ENCODE results near the gene CNOT4. TPM values are rescaled to one million over a fixed set of nuclear protein-coding genes. Genes with fewer than 3 reads are reported as not detected.

CNOT4 gene
- total RNA-seq, 3 donors from 2014 or later (not counting 1 experiment from before 2014, with no cell fraction given), result 40.6 to 47.1 (median 40.7) TPM

- ATAC-seq, result no peak
- Mint-ChIP-seq H3K27me3 (ENCODE audit: low read depth in 2 of 2) (no peaks in the 10 kb centered on the region), H3K4me1 (peaks cover 0 to 4% of the 10 kb centered on the region in 2 donors), H3K4me3 (no peak overlapping the region), H3K27ac (no peak overlapping the region), H3K36me3 (no peaks in the 10 kb centered on the region), H3K9me3 (no peaks in the 10 kb centered on the region)
- TF ChIP-seq CTCF (IDR thresholded peaks at IDR 0.05), result no peak
- DNase-seq, result no peak
- no peak overlapping the region for H3K27ac ChIP-seq (ENCODE audit: low read length)
- no peak overlapping the region for H3K4me3 ChIP-seq (ENCODE audit: low read length)
- H3K27me3 ChIP-seq (ENCODE audit: control insufficient read depth, insufficient read depth, low read length), result no peaks in the 10 kb centered on the region
- H3K9me3 ChIP-seq (ENCODE audit: control insufficient read depth, insufficient read depth, low read length), result no peaks in the 10 kb centered on the region
- WGBS (ENCODE audit: insufficient coverage), result 98% methylated on average over 4 of the region's 5 CpGs
- no peaks in the 10 kb centered on the region for H3K36me3 ChIP-seq (ENCODE audit: control insufficient read depth, insufficient read depth, low read length)
- H3K4me1 ChIP-seq (ENCODE audit: control insufficient read depth, insufficient read depth, low read length), result no peaks in the 10 kb centered on the region
- intact Hi-C loops (cut with micrococcal nuclease), result no loop called here
These were observed 133.8 kb downstream of the CNOT4 start for GRCh38 chr7:135375908-135376699.

- H3K9me3 ChIP-seq (ENCODE audit: control insufficient read depth, insufficient read depth, low read length), result no peaks in the 10 kb centered on the region
- Mint-ChIP-seq H3K4me1 (peaks cover under 1 to 12% of the 10 kb centered on the region in 2 donors), H3K36me3 (no peaks in the 10 kb centered on the region), H3K27ac (no peak overlapping the region), H3K27me3 (ENCODE audit: low read depth in 2 of 2) (no peaks in the 10 kb centered on the region), H3K9me3 (no peaks in the 10 kb centered on the region), H3K4me3 (no peak overlapping the region)
- TF ChIP-seq CTCF (IDR thresholded peaks at IDR 0.05), result no peak
- WGBS (ENCODE audit: insufficient coverage), result 66% methylated on average over 2 of the region's 3 CpGs
- H3K4me3 ChIP-seq (ENCODE audit: low read length), result no peak overlapping the region
- H3K4me1 ChIP-seq (ENCODE audit: control insufficient read depth, insufficient read depth, low read length), result no peaks in the 10 kb centered on the region
- H3K27ac ChIP-seq (ENCODE audit: low read length), result no peak overlapping the region
- H3K36me3 ChIP-seq (ENCODE audit: control insufficient read depth, insufficient read depth, low read length), result no peaks in the 10 kb centered on the region
- H3K27me3 ChIP-seq (ENCODE audit: control insufficient read depth, insufficient read depth, low read length), result no peaks in the 10 kb centered on the region
- ATAC-seq, result no peak
- intact Hi-C loops (cut with micrococcal nuclease), result no loop called here
- DNase-seq, result no peak
These were observed 135.2 kb downstream of the CNOT4 start for GRCh38 chr7:135374736-135375135.

- TF ChIP-seq CTCF (IDR thresholded peaks at IDR 0.05), result no peak
- Histone ChIP-seq H3K27me3 (ENCODE audit: control insufficient read depth, insufficient read depth, low read length) (no peaks in the 10 kb centered on the region), H3K27ac (ENCODE audit: low read length) (no peak overlapping the region), H3K9me3 (ENCODE audit: control insufficient read depth, insufficient read depth, low read length) (no peaks in the 10 kb centered on the region), H3K4me3 (ENCODE audit: low read length) (no peak overlapping the region), H3K36me3 (ENCODE audit: control insufficient read depth, insufficient read depth, low read length) (no peaks in the 10 kb centered on the region), H3K4me1 (ENCODE audit: control insufficient read depth, insufficient read depth, low read length) (no peaks in the 10 kb centered on the region)
- peaks cover 7 to 16% of the 10 kb centered on the region in 2 donors for H3K4me1 Mint-ChIP-seq
- 95% methylated on average over 10 of the region's 10 CpGs for WGBS (ENCODE audit: insufficient coverage)
- intact Hi-C loops (cut with micrococcal nuclease), result no loop called here
- H3K4me3 Mint-ChIP-seq, result no peak overlapping the region
- DNase-seq (no peak), ATAC-seq (no peak)
- no peaks in the 10 kb centered on the region for H3K36me3 Mint-ChIP-seq
- H3K9me3 Mint-ChIP-seq, result no peaks in the 10 kb centered on the region
- H3K27me3 Mint-ChIP-seq (ENCODE audit: low read depth in 2 of 2), result no peaks in the 10 kb centered on the region
- H3K27ac Mint-ChIP-seq, result no peak overlapping the region
These were observed 137.7 kb downstream of the CNOT4 start for GRCh38 chr7:135372222-135372621.

- H3K27me3 Mint-ChIP-seq (ENCODE audit: low read depth in 2 of 2), result no peaks in the 10 kb centered on the region
- intact Hi-C loops (cut with micrococcal nuclease), result no loop called here
- Histone ChIP-seq H3K4me3 (ENCODE audit: low read length) (no peak overlapping the region), H3K9me3 (ENCODE audit: control insufficient read depth, insufficient read depth, low read length) (no peaks in the 10 kb centered on the region), H3K4me1 (ENCODE audit: control insufficient read depth, insufficient read depth, low read length) (no peaks in the 10 kb centered on the region), H3K27me3 (ENCODE audit: control insufficient read depth, insufficient read depth, low read length) (no peaks in the 10 kb centered on the region), H3K27ac (ENCODE audit: low read length) (no peak overlapping the region), H3K36me3 (ENCODE audit: control insufficient read depth, insufficient read depth, low read length) (no peaks in the 10 kb centered on the region)
- DNase-seq, result no peak
- no CpG with 5 or more reads among the region's 1 CpG for WGBS (ENCODE audit: insufficient coverage)
- no peaks in the 10 kb centered on the region for H3K9me3 Mint-ChIP-seq
- no peak for TF ChIP-seq CTCF (IDR thresholded peaks at IDR 0.05)
- H3K4me1 Mint-ChIP-seq, result peaks cover 12 to 17% of the 10 kb centered on the region in 2 donors
- ATAC-seq, result no peak
- H3K27ac Mint-ChIP-seq, result no peak overlapping the region
- no peak overlapping the region for H3K4me3 Mint-ChIP-seq
- H3K36me3 Mint-ChIP-seq, result no peaks in the 10 kb centered on the region
These were observed 139.2 kb downstream of the CNOT4 start for GRCh38 chr7:135370656-135371055.
